H1 (cell line): ENCODE measurements around the gene TMEM72. TPM values are rescaled to one million over a fixed set of nuclear protein-coding genes. Genes with fewer than 3 reads are reported as not detected.

ENCODE experiments used
- CTCF ChIA-PET: fragments of 300-600 bp; sonication (Branson Sonifier 250); formaldehyde crosslinking; loops from one replicate; lab custom pipeline; 2021; ENCODE audit not compliant: partially characterized antibody; lab: Charles Lee
- POLR2A ChIA-PET: fragments of 300-600 bp; sonication (Branson Sonifier 250); formaldehyde crosslinking; loops from one replicate; lab custom pipeline; 2021; ENCODE audit warnings: inconsistent platforms; ENCODE audit not compliant: partially characterized antibody; lab: Charles Lee
- DNase-seq, 2 experiments: peaks; one replicate each; pipeline versions ENCODE4 v3.0.0 to v3.0.0-alpha.2; 2010 to 2022; ENCODE audit warnings: low spot score in 2 of 2, low read depth in 1 of 2, mixed read lengths in 1 of 2
- FAIRE-seq: peaks from 2 replicates; lab custom pipeline; 2011; peaks lifted over from hg19 to GRCh38; lab: Jason Lieb, UNC
- H2AFZ ChIP-seq: 2 replicates; pipeline ENCODE4 v1.8.1; 2012; ENCODE audit warnings: low read length, inconsistent platforms
- H2AK5ac ChIP-seq: 2 replicates; pipeline ENCODE4 v1.6.1; 2013; ENCODE audit warnings: low read depth, low read length
- H2BK120ac ChIP-seq: replicated peaks from 2 replicates; pipeline ENCODE3; 2013; ENCODE audit warnings: low read depth, low read length, inconsistent platforms
- H2BK12ac ChIP-seq: 2 replicates; pipeline ENCODE4 v1.6.1; 2013; ENCODE audit warnings: low read depth, low read length
- H2BK15ac ChIP-seq: 2 replicates; pipeline ENCODE4 v1.6.1; 2013; ENCODE audit warnings: low read length
- H2BK20ac ChIP-seq: 2 replicates; pipeline ENCODE4 v1.6.1; 2013; ENCODE audit warnings: low read length
- H2BK5ac ChIP-seq: 2 replicates; pipeline ENCODE4 v1.6.1; 2013; ENCODE audit warnings: low read depth, low read length
- H3K14ac ChIP-seq: 2 replicates; pipeline ENCODE4 v1.6.1; 2013; ENCODE audit warnings: inconsistent platforms; ENCODE audit not compliant: insufficient read length
- H3K18ac ChIP-seq: 2 replicates; pipeline ENCODE4 v1.6.1; 2013; ENCODE audit warnings: low read length; ENCODE audit errors: extremely low read depth
- H3K23ac ChIP-seq: 2 replicates; pipeline ENCODE4 v1.6.1; 2013; ENCODE audit warnings: inconsistent platforms; ENCODE audit not compliant: insufficient read length
- H3K23me2 ChIP-seq: 2 replicates; pipeline ENCODE4 v1.6.1; 2013; ENCODE audit warnings: low read depth, low read length
- H3K27ac ChIP-seq: 2 replicates; pipeline ENCODE4 v1.6.1; 2011; ENCODE audit warnings: low read depth, low read length, inconsistent platforms
- H3K27me3 ChIP-seq, 4 experiments: replicated peaks in 1 of 4; 1 replicate in 1 of 4; 2 replicates in 3 of 4; pipeline versions ENCODE4 v1.6.1 to v1.8.1; 2011 to 2013; ENCODE audit warnings: low read length in 3 of 4, mild to moderate bottlenecking in 3 of 4, inconsistent platforms in 2 of 4, mixed read lengths in 2 of 4, moderate library complexity in 1 of 4; ENCODE audit not compliant: control insufficient read depth in 3 of 4, insufficient read depth in 3 of 4; ENCODE audit errors: extremely low read depth in 1 of 4
- H3K36me3 ChIP-seq, 4 experiments: 2 replicates each; pipeline versions ENCODE4 v1.6.1 to v1.8.1; 2011 to 2013; ENCODE audit warnings: mild to moderate bottlenecking in 4 of 4, low read length in 3 of 4, moderate library complexity in 2 of 4, control low read depth in 1 of 4, inconsistent platforms in 1 of 4; ENCODE audit not compliant: insufficient read depth in 4 of 4, control insufficient read depth in 2 of 4
- H3K4ac ChIP-seq: replicated peaks from 2 replicates; pipeline ENCODE3; 2013; ENCODE audit warnings: low read length, low read depth, mixed read lengths, inconsistent platforms; ENCODE audit not compliant: insufficient read length
- H3K4me1 ChIP-seq, 4 experiments: replicated peaks in 1 of 4; 1 replicate in 1 of 4; 2 replicates in 3 of 4; pipeline versions ENCODE4 v1.6.1 to v1.8.1; 2011 to 2013; ENCODE audit warnings: low read length in 3 of 4, inconsistent platforms in 2 of 4, mixed read lengths in 1 of 4; ENCODE audit not compliant: insufficient read depth in 4 of 4, control insufficient read depth in 3 of 4
- H3K4me2 ChIP-seq, 2 experiments: 2 replicates each; pipeline versions ENCODE4 v1.6.1 to v1.8.1; 2011 to 2013; ENCODE audit warnings: low read depth in 2 of 2, low read length in 2 of 2, control low read depth in 1 of 2, inconsistent platforms in 1 of 2, mild to moderate bottlenecking in 1 of 2; ENCODE audit not compliant: insufficient read depth in 1 of 2
- H3K4me3 ChIP-seq, 4 experiments: fragments of 200-600, 300-600 bp in 1 of 4; sonication (generic), shearing (Covaris generic), sonication (Bioruptor Twin) in 1 of 4; 2 replicates each; pipeline versions ENCODE4 v1.5.1 to v1.8.1; 2011 to 2016; ENCODE audit warnings: low read length in 4 of 4, low read depth in 3 of 4, control low read depth in 2 of 4, inconsistent platforms in 2 of 4, mild to moderate bottlenecking in 2 of 4, mixed read lengths in 1 of 4, moderate library complexity in 1 of 4; ENCODE audit not compliant: insufficient read depth in 2 of 4; ENCODE audit errors: extremely low read depth in 1 of 4
- H3K56ac ChIP-seq: replicated peaks from 2 replicates; pipeline ENCODE3; 2013; ENCODE audit warnings: low read depth, mild to moderate bottlenecking, mixed read lengths, low read length, inconsistent platforms; ENCODE audit not compliant: insufficient read length
- H3K79me1 ChIP-seq: 2 replicates; pipeline ENCODE4 v1.6.1; 2013; ENCODE audit warnings: low read depth, low read length, control low read depth
- H3K79me2 ChIP-seq, 2 experiments: 2 replicates each; pipeline versions ENCODE4 v1.6.1 to v1.8.1; 2012 to 2013; ENCODE audit warnings: low read length in 2 of 2, mild to moderate bottlenecking in 2 of 2, inconsistent platforms in 1 of 2; ENCODE audit not compliant: insufficient read depth in 2 of 2, control insufficient read depth in 1 of 2
- H3K9ac ChIP-seq, 4 experiments: replicated peaks in 1 of 4; 1 replicate in 1 of 4; 2 replicates in 3 of 4; pipeline versions ENCODE4 v1.6.1 to v1.8.1; 2011 to 2013; ENCODE audit warnings: low read depth in 3 of 4, low read length in 3 of 4, control low read depth in 2 of 4, mild to moderate bottlenecking in 2 of 4, moderate library complexity in 2 of 4, inconsistent platforms in 1 of 4; ENCODE audit errors: extremely low read depth in 1 of 4
- H3K9me3 ChIP-seq, 2 experiments: 2 replicates each; pipeline versions ENCODE4 v1.6.1 to v1.8.1; 2012 to 2013; ENCODE audit warnings: mild to moderate bottlenecking in 2 of 2, moderate library complexity in 2 of 2, control low read depth in 1 of 2, inconsistent platforms in 1 of 2, low read depth in 1 of 2, low read length in 1 of 2, mixed read lengths in 1 of 2; ENCODE audit not compliant: insufficient read depth in 2 of 2
- H4K20me1 ChIP-seq, 2 experiments: replicated peaks in 1 of 2; 2 replicates each; pipeline versions ENCODE3 to v1.8.1; 2011 to 2013; ENCODE audit warnings: inconsistent platforms in 2 of 2, low read length in 2 of 2, mild to moderate bottlenecking in 1 of 2; ENCODE audit not compliant: insufficient read depth in 2 of 2, control insufficient read depth in 1 of 2
- H4K5ac ChIP-seq: 2 replicates; pipeline ENCODE4 v1.6.1; 2013; ENCODE audit warnings: low read length, low read depth, mixed read lengths, inconsistent platforms; ENCODE audit not compliant: insufficient read length
- H4K8ac ChIP-seq: 2 replicates; pipeline ENCODE4 v1.8.0; 2013; ENCODE audit warnings: mild to moderate bottlenecking, moderate library complexity, low read length, inconsistent platforms; ENCODE audit not compliant: insufficient read depth; ENCODE audit errors: extremely low read depth
- H4K91ac ChIP-seq: replicated peaks from 2 replicates; pipeline ENCODE3; 2013; ENCODE audit warnings: low read length, mixed read lengths, inconsistent platforms; ENCODE audit not compliant: insufficient read length
- CBX5 ChIP-seq: fragments of 300-800, 300-1000 bp; sonication (generic); IDR thresholded peaks from 2 replicates; pipeline ENCODE4 v1.7.1; 2016; ENCODE audit warnings: antibody characterized with exemption, low read length, low read depth
- CHD1 ChIP-seq: IDR thresholded peaks from 2 replicates; pipeline ENCODE4 v1.6.1; 2012; ENCODE audit warnings: low read depth, low read length, improper control_type of control experiment
- GABPA ChIP-seq: IDR thresholded peaks from 2 replicates; pipeline ENCODE4 v1.6.1; 2011; ENCODE audit warnings: mild to moderate bottlenecking, low read length, moderate library complexity, borderline replicate concordance; ENCODE audit not compliant: insufficient read depth
- HDAC2 ChIP-seq, 2 experiments: fragments of 300-600 bp in 1 of 2; sonication (generic) in 1 of 2; IDR thresholded peaks; 2 replicates each; pipeline ENCODE4 v1.6.1; 2011 to 2012; ENCODE audit warnings: low read depth in 2 of 2, low read length in 2 of 2, mild to moderate bottlenecking in 2 of 2, moderate library complexity in 2 of 2, borderline replicate concordance in 1 of 2, inconsistent platforms in 1 of 2
- POLR2AphosphoS5 ChIP-seq: IDR thresholded peaks from 2 replicates; pipeline ENCODE4 v1.6.1; 2011; ENCODE audit warnings: low read depth, low read length
- POU5F1 ChIP-seq: IDR thresholded peaks from 2 replicates; pipeline ENCODE4 v1.6.1; 2011; ENCODE audit warnings: low read depth, mild to moderate bottlenecking, low read length, moderate library complexity
- WGBS, 2 experiments: shearing (Covaris generic) in 1 of 2; methylation state at CpG; one replicate each; pipeline versions ENCODE4 v1.1.6 to v1.1.7; 2013 to 2015; ENCODE audit warnings: low lambda C conversion rate in 2 of 2, mixed read lengths in 2 of 2, inconsistent platforms in 1 of 2, low coverage in 1 of 2, missing lambda C conversion rate in 1 of 2; ENCODE audit not compliant: insufficient replicate concordance in 2 of 2, insufficient coverage in 1 of 2, insufficient read length in 1 of 2; ENCODE audit errors: extremely low coverage in 1 of 2, missing lambda C conversion rate in 1 of 2; 5-methylcytosine and 5-hydroxymethylcytosine counted together
- polyA plus RNA-seq, 7 experiments: library from polyadenylated mRNA; depleted of rRNA in 3 of 7; stranded (reverse) in 5 of 7; unstranded in 2 of 7; fragments of >200 nt in 5 of 7; fragments of 200-250 nt in 2 of 7; gene quantifications; 1 replicate in 5 of 7; 2 replicates in 1 of 7; 4 replicates in 1 of 7; pipeline versions ENCODE4 v1.2.1 to v1.2.3, GENCODE V29; 2011 to 2013; ENCODE audit warnings: missing spikeins in 2 of 7, mixed read lengths in 2 of 7
- total RNA-seq: library from RNA; stranded (reverse); fragmentation: NEBNext Ultra II Directional; extraction: Animal tissue kit (Norgen Biotek cat#: 25700); gene quantifications from 2 replicates; pipeline ENCODE4 v1.2.1, GENCODE V29; 2021

Gene TMEM72
- total and polyA plus RNA-seq, 2 of the 8 experiments (the other 6 are each of a cell fraction or from before 2014, with no cell fraction given), result not detected

GRCh38 chr10:44958898-44959246 is 47.7 kb downstream of the TMEM72 start:
- Histone ChIP-seq H3K56ac (no peak overlapping the region), H2BK12ac (no peak overlapping the region), H2BK15ac (0 out of 2 replicates have a peak overlapping the region, but pooled peaks have one; percentile 66), H3K18ac (peak overlapping the region; percentile 44; the same call in 1 of the 2 replicates), H3K23me2 (peaks cover 8% of the 10 kb centered on the region), H3K14ac (no peak overlapping the region), H4K5ac (no peak overlapping the region), H2BK20ac (no peak overlapping the region), H3K4ac (no peak overlapping the region), H3K9ac (peak overlapping the region in 3 of 4 experiments; percentile 67 to 79 (median 77); a peak in 6 of 7 replicates), H3K36me3 (no peaks in the 10 kb centered on the region), H4K91ac (no peak overlapping the region), H3K27me3 (peaks cover 0 to 7% (median 3%) of the 10 kb centered on the region in 4 experiments; a peak in 4 of 7 replicates), H2AFZ (no peak overlapping the region), H2BK120ac (no peak overlapping the region), H2AK5ac (no peak overlapping the region), H3K4me3 (peak overlapping the region; percentile 71 to 87 (median 76)), H3K23ac (no peak overlapping the region), H3K79me2 (no peaks in the 10 kb centered on the region; a peak in 1 of 4 replicates), H3K4me1 (peaks cover 10 to 26% (median 18%) of the 10 kb centered on the region in 4 experiments), H3K4me2 (peak overlapping the region; percentile 87 to 90), H4K20me1 (no peaks in the 10 kb centered on the region), H3K79me1 (no peaks in the 10 kb centered on the region), H3K9me3 (no peaks in the 10 kb centered on the region), H4K8ac (peak overlapping the region; percentile 93; the same call in 1 of the 2 replicates), H2BK5ac (peak overlapping the region; percentile 80; the same call in 1 of the 2 replicates), H3K27ac (peak overlapping the region; percentile 25; the same call in 1 of the 2 replicates)
- 27% methylated on average over 6 of the region's 6 CpGs; no CpG with 5 or more reads in 1 of the 2 experiments for WGBS, 2 experiments
- no peak for FAIRE-seq
- ChIA-PET POLR2A (interaction anchor here (0.9 to 1.8 kb wide), 4 partner anchors 14 to 21 kb away, joined by 3 to 5 read pairs (median 4); partner anchors contain the start of gene DEPP1), CTCF (interaction anchor here (0.7 to 1.3 kb wide), 5 partner anchors 11 to 80 kb away, joined by 3 to 6 read pairs (median 4); partner anchors contain the start of gene DEPP1)
- no peak for DNase-seq
- no peak for TF ChIP-seq POLR2AphosphoS5
- TF ChIP-seq POU5F1, result no peak
- no peak for TF ChIP-seq HDAC2 (IDR thresholded peaks at IDR 0.05; ENCODE audit: borderline replicate concordance in 1 of 2, low read depth in 2 of 2, low read length in 2 of 2)
- TF ChIP-seq GABPA, result no peak
- no peak for TF ChIP-seq CHD1
- no peak for TF ChIP-seq CBX5
